Right lobe of liver (tissue), 4 donors: ENCODE results near the gene SLC23A3.

Experiments
- CTCF ChIP-seq, 4 donors: fragments of 200-600 bp in 3 of 4; fragments of 450-650 bp in 1 of 4; IDR thresholded peaks; one replicate each; pipeline versions ENCODE4 v1.5.1 to v1.8.0; 2016 to 2022; ENCODE audit warnings: antibody characterized with exemption in 4 of 4, mild to moderate bottlenecking in 2 of 4
- POLR2A ChIP-seq: fragments of 450-650 bp; IDR thresholded peaks from one replicate; pipeline ENCODE4 v1.6.1; 2017; ENCODE audit warnings: antibody characterized with exemption, mild to moderate bottlenecking
- donor health status: DM: no; HTN: no; CAD: no.
- donor health status: DM: no; HTN: no; CAD: no.
- donor health status: DM: no; HTN: yes; CAD: no.

GRCh38 chr2:219175928-219176817 lies 6.3 kb upstream of the SLC23A3 start:
- TF ChIP-seq CTCF (IDR thresholded peaks at IDR 0.05) (no peak), POLR2A (no peak)
